ENCODE results near the gene STOML1. TPM values are rescaled to one million over a fixed set of nuclear protein-coding genes. Genes with fewer than 3 reads are reported as not detected.

Gene STOML1
- total and polyA plus RNA-seq, 10 of the 15 experiments (the other 5 are each of a cell fraction or from before 2014, with no cell fraction given), result 0.14 to 13.6 (median 8.3) TPM

DNA sequence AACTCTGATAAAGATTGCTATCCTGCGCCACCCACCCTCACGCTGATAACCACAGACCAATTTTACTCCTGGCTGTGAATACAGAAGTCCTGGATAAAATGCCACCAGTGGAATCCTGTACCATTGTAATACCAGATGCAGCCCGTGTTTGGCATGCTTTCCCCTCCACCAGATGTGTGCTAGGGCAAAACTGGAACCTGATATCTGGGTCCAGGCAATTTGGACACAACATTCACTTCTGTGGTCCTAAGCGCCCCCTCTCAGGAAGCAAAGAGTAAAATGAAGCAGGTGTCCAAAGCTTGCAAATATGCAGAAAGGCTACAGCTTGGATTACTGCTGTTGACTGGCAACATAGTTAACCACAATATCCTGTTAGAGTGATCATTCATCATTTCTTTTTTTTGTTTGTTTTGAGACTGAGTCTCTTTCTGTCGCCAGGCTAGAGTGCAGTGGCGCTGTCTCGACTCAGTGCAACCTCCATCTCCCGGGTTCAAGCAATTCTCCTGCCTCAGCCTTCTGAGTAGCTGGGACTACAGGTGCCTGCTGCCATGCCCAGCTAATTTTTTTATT lies 33.0 kb downstream of the STOML1 start:
- Histone ChIP-seq H3K27ac (ENCODE audit: control insufficient read depth, insufficient read depth) (no peak overlapping the region), H3K4me2 (ENCODE audit: control insufficient read depth, insufficient read depth) (no peak overlapping the region), H3K9ac (ENCODE audit: control insufficient read depth, insufficient read depth, low read length) (no peak overlapping the region), H4K20me1 (ENCODE audit: control insufficient read depth, insufficient read depth) (no peaks in the 10 kb centered on the region), H3K27me3 (replicated peaks in 1 of 2; ENCODE audit: control insufficient read depth in 2 of 2, insufficient read depth in 2 of 2, low read length in 1 of 2) (no peaks in the 10 kb centered on the region; a peak in 1 of 4 replicates), H3K4me3 (no peak overlapping the region), H3K9me3 (replicated peaks; ENCODE audit: control insufficient read depth, insufficient read depth, low read length) (no peaks in the 10 kb centered on the region), H3K36me3 (ENCODE audit: control insufficient read depth in 2 of 2, insufficient read depth in 2 of 2, low read length in 1 of 2) (no peaks in the 10 kb centered on the region), H3K79me2 (ENCODE audit: control insufficient read depth, insufficient read depth, low read length) (no peaks in the 10 kb centered on the region), H3K4me1 (ENCODE audit: control insufficient read depth, insufficient read depth, low read length) (no peaks in the 10 kb centered on the region; the same call in 1 of the 2 replicates), H2AFZ (ENCODE audit: control insufficient read depth, low read depth, low read length) (no peak overlapping the region)
- no peak for FAIRE-seq
- no TSS peak for BruUV-seq (replicated peaks)
- TF ChIP-seq TCF12 (IDR thresholded peaks at IDR 0.05; ENCODE audit: low read depth, low read length), result no peak
- TF ChIP-seq RUNX3 (IDR thresholded peaks at IDR 0.05; ENCODE audit: low read length), result peak; percentile 65
- TF ChIP-seq, protein P1, sequence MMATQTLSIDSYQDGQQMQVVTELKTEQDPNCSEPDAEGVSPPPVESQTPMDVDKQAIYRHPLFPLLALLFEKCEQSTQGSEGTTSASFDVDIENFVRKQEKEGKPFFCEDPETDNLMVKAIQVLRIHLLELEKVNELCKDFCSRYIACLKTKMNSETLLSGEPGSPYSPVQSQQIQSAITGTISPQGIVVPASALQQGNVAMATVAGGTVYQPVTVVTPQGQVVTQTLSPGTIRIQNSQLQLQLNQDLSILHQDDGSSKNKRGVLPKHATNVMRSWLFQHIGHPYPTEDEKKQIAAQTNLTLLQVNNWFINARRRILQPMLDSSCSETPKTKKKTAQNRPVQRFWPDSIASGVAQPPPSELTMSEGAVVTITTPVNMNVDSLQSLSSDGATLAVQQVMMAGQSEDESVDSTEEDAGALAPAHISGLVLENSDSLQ (IDR thresholded peaks at IDR 0.05), result peak; percentile 53
- ChIA-PET SMC1A (ENCODE audit: uncharacterized antibody, unreplicated experiment) (interaction anchor here (0.9 kb wide), 1 partner anchor 16 kb away, joined by 3 read pairs; no protein-coding TSS in a partner anchor), CTCF (interaction anchor here (0.6 to 1.0 kb wide), 2 partner anchors 8 to 14 kb away, joined by 3 read pairs; no protein-coding TSS in a partner anchor), POLR2A (no interaction called here), RAD21 (ENCODE audit: unreplicated experiment) (no interaction called here)
- no peak for DNase-seq (ENCODE audit: low read depth, low spot score)
- ATAC-seq, result peak; percentile 68
- WGBS (ENCODE audit: insufficient coverage, insufficient replicate concordance, low lambda C conversion rate, missing lambda C conversion rate), result 9% methylated on average over 8 of the region's 8 CpGs
- in situ Hi-C loops (cut with MboI) (no loop called here), intact Hi-C loops (cut with micrococcal nuclease; ENCODE audit: unreplicated experiment) (no loop called here)

GRCh38 chr15:73957785-73958184 lies 34.3 kb downstream of the STOML1 start:
- no peak for ATAC-seq
- in situ Hi-C loops (cut with MboI), result no loop called here

More at GRCh38 chr15:73957785-73958184, 34.3 kb downstream of the STOML1 start:
- intact Hi-C loops (cut with micrococcal nuclease; ENCODE audit: unreplicated experiment), result no loop called here
- Histone ChIP-seq H3K4me2 (ENCODE audit: control insufficient read depth, insufficient read depth) (no peak overlapping the region), H3K4me1 (ENCODE audit: control insufficient read depth, insufficient read depth, low read length) (no peaks in the 10 kb centered on the region; the same call in 1 of the 2 replicates), H2AFZ (ENCODE audit: control insufficient read depth, low read depth, low read length) (no peak overlapping the region), H3K79me2 (ENCODE audit: control insufficient read depth, insufficient read depth, low read length) (no peaks in the 10 kb centered on the region), H3K27ac (ENCODE audit: control insufficient read depth, insufficient read depth) (no peak overlapping the region), H3K9ac (ENCODE audit: control insufficient read depth, insufficient read depth, low read length) (no peak overlapping the region), H3K36me3 (ENCODE audit: control insufficient read depth in 2 of 2, insufficient read depth in 2 of 2, low read length in 1 of 2) (no peaks in the 10 kb centered on the region), H4K20me1 (ENCODE audit: control insufficient read depth, insufficient read depth) (no peaks in the 10 kb centered on the region), H3K4me3 (no peak overlapping the region), H3K27me3 (replicated peaks in 1 of 2; ENCODE audit: control insufficient read depth in 2 of 2, insufficient read depth in 2 of 2, low read length in 1 of 2) (no peaks in the 10 kb centered on the region; a peak in 1 of 4 replicates), H3K9me3 (replicated peaks; ENCODE audit: control insufficient read depth, insufficient read depth, low read length) (no peaks in the 10 kb centered on the region)
- no peak for DNase-seq (ENCODE audit: low read depth, low spot score)
- no TSS peak for BruUV-seq (replicated peaks)
- WGBS (ENCODE audit: insufficient coverage, insufficient replicate concordance, low lambda C conversion rate, missing lambda C conversion rate), result 21% methylated on average over 2 of the region's 2 CpGs
- FAIRE-seq, result no peak
- SMC1A ChIA-PET (ENCODE audit: uncharacterized antibody, unreplicated experiment), result no interaction called here
- RAD21 ChIA-PET (ENCODE audit: unreplicated experiment), result no interaction called here
- POLR2A ChIA-PET, result no interaction called here
- CTCF ChIA-PET, result interaction anchor here (1.9 kb wide), 1 partner anchor 14 kb away, joined by 5 read pairs; no protein-coding TSS in a partner anchor
- TF ChIP-seq ZNF24 (IDR thresholded peaks at IDR 0.05) (no peak), ESRRA (IDR thresholded peaks at IDR 0.05; ENCODE audit: low read length) (no peak), RUNX3 (IDR thresholded peaks at IDR 0.05; ENCODE audit: low read length) (no peak), HDGF (IDR thresholded peaks at IDR 0.05) (no peak), NFYB (IDR thresholded peaks at IDR 0.05; ENCODE audit: insufficient read depth, low read depth, low read length) (no peak), ZSCAN29 (IDR thresholded peaks at IDR 0.05) (no peak), SREBF1 (IDR thresholded peaks at IDR 0.05; ENCODE audit: low read length) (no peak), EZH2 (IDR thresholded peaks at IDR 0.05; ENCODE audit: borderline replicate concordance, control insufficient read depth, low read depth, low read length) (no peak)
- TF ChIP-seq, protein P2, sequence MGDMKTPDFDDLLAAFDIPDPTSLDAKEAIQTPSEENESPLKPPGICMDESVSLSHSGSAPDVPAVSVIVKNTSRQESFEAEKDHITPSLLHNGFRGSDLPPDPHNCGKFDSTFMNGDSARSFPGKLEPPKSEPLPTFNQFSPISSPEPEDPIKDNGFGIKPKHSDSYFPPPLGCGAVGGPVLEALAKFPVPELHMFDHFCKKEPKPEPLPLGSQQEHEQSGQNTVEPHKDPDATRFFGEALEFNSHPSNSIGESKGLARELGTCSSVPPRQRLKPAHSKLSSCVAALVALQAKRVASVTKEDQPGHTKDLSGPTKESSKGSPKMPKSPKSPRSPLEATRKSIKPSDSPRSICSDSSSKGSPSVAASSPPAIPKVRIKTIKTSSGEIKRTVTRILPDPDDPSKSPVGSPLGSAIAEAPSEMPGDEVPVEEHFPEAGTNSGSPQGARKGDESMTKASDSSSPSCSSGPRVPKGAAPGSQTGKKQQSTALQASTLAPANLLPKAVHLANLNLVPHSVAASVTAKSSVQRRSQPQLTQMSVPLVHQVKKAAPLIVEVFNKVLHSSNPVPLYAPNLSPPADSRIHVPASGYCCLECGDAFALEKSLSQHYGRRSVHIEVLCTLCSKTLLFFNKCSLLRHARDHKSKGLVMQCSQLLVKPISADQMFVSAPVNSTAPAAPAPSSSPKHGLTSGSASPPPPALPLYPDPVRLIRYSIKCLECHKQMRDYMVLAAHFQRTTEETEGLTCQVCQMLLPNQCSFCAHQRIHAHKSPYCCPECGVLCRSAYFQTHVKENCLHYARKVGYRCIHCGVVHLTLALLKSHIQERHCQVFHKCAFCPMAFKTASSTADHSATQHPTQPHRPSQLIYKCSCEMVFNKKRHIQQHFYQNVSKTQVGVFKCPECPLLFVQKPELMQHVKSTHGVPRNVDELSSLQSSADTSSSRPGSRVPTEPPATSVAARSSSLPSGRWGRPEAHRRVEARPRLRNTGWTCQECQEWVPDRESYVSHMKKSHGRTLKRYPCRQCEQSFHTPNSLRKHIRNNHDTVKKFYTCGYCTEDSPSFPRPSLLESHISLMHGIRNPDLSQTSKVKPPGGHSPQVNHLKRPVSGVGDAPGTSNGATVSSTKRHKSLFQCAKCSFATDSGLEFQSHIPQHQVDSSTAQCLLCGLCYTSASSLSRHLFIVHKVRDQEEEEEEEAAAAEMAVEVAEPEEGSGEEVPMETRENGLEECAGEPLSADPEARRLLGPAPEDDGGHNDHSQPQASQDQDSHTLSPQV (IDR thresholded peaks at IDR 0.05), result no peak
